Memory B cell (primary cell): ENCODE data around the gene SHOX.
"Not testable (repeated sequence)": the region's sequence is repeated elsewhere in the genome, so short reads cannot be mapped to it uniquely, and the experiment has no call there.

Experiments
- ATAC-seq: fragments of 150-1000 bp; cut with Tn5 transposase; 2 replicates; pipeline ENCODE4 v1.10.0; 2021; ENCODE audit warnings: low read depth, mild to moderate bottlenecking, moderate library complexity
- DNase-seq, 2 donors: peaks; one replicate each; pipeline ENCODE4 v3.0.0; 2022; ENCODE audit warnings: low spot score in 2 of 2
- H3K27ac Mint-ChIP-seq: one replicate; pipeline ENCODE4 v1.8.0; 2022; ENCODE audit warnings: mild to moderate bottlenecking, moderate library complexity, mixed read lengths
- H3K27me3 Mint-ChIP-seq: one replicate; pipeline ENCODE4 v1.8.0; 2022; ENCODE audit warnings: mixed read lengths
- H3K36me3 Mint-ChIP-seq: one replicate; pipeline ENCODE4 v1.8.0; 2022; ENCODE audit warnings: mild to moderate bottlenecking, mixed read lengths
- H3K4me1 Mint-ChIP-seq: one replicate; pipeline ENCODE4 v1.8.0; 2022; ENCODE audit warnings: mixed read lengths
- H3K4me3 Mint-ChIP-seq: one replicate; pipeline ENCODE4 v1.8.0; 2022; ENCODE audit warnings: mild to moderate bottlenecking, moderate library complexity, mixed read lengths
- H3K9me3 Mint-ChIP-seq: one replicate; pipeline ENCODE4 v1.8.0; 2022; ENCODE audit warnings: mixed read lengths

The SHOX gene

DNA sequence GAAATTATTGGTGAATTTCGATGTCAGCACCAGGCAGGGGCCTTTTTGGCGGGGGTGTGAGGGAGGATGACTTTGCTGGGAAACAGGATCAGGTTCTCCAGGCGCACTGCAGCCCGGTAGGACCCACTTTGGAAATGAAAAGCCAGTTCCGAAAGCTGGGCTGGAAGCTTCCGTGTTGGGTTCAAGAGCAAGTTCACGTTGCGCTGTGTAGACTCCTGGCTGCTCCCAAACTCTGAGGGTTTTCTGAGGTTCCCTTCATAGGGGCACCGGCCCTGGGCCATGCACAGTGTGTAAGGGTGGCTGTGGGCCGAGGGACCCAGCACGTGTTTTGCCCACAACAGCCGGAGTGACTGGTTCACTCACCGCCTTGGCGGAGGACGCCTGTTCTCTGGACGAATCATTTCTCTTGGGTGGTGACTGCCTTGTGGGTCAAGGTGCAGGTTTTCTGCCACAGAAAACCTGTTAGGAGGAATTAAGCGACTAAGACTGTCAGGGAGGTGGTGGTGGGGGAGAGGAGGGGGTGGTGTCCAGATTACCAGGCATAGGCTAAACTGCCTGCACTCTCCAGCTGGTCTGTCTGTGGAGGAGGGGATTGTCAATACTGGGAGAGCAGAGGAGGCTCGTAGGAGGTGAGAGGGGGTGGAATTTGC is 8.0 kb downstream of the SHOX start:
- Mint-ChIP-seq H3K27me3 (peaks cover 23% of the 10 kb centered on the region), H3K9me3 (no peaks in the 10 kb centered on the region), H3K36me3 (no peaks in the 10 kb centered on the region), H3K27ac (no peak overlapping the region), H3K4me3 (no peak overlapping the region), H3K4me1 (peaks cover 6% of the 10 kb centered on the region)
- DNase-seq (no peak), ATAC-seq (no peak)

DNA sequence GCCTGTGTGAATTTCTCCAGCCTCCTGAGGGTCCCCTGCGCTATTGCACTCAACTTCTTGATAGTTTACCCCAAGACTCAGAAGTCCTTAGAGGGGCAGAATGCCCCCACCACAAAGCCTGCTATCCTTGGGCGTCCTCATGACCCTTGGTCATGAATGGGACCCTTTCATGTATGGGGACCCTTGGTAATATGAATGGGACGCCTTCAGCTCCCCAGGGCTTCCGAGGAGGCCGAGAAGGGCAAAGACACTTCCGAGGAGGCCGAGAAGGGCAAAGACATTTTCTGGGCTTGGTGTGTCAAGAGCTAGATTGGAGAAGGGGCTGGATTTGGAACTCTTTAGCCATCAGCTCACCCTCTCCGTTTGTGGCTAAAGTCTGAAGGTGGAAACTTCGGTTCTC is 8.6 kb downstream of the SHOX start:
- no peak for ATAC-seq

DNA sequence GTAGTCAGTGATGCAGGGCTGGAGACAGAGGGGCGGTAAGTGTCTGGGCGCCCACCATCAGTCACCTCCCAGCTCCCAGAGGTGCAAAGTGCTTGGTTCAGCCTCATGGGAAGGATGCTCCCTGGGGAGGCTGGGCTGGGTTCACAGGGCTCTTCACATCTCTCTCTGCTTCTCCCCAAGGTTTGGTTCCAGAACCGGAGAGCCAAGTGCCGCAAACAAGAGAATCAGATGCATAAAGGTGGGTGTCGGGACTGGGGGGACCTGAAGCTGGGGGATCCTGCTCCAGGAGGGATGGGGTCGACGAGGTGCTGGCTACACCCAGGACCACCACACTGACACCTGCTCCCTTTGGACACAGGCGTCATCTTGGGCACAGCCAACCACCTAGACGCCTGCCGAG is 10.1 kb downstream of the SHOX start:
- ATAC-seq: no peak
- H3K9me3 Mint-ChIP-seq: no peaks in the 10 kb centered on the region
- peaks cover 21% of the 10 kb centered on the region for H3K27me3 Mint-ChIP-seq
- no peak for DNase-seq
- no peak overlapping the region for H3K27ac Mint-ChIP-seq
- no peaks in the 10 kb centered on the region for H3K36me3 Mint-ChIP-seq
- H3K4me1 Mint-ChIP-seq: peaks cover 6% of the 10 kb centered on the region
- no peak overlapping the region for H3K4me3 Mint-ChIP-seq

More for the DNA sequence above, 8.6 kb downstream of the SHOX start:
- peaks cover 6% of the 10 kb centered on the region for H3K4me1 Mint-ChIP-seq
- no peak for DNase-seq
- no peaks in the 10 kb centered on the region for H3K36me3 Mint-ChIP-seq
- H3K9me3 Mint-ChIP-seq: no peaks in the 10 kb centered on the region
- H3K27me3 Mint-ChIP-seq: peaks cover 23% of the 10 kb centered on the region
- no peak overlapping the region for H3K27ac Mint-ChIP-seq
- no peak overlapping the region for H3K4me3 Mint-ChIP-seq

DNA sequence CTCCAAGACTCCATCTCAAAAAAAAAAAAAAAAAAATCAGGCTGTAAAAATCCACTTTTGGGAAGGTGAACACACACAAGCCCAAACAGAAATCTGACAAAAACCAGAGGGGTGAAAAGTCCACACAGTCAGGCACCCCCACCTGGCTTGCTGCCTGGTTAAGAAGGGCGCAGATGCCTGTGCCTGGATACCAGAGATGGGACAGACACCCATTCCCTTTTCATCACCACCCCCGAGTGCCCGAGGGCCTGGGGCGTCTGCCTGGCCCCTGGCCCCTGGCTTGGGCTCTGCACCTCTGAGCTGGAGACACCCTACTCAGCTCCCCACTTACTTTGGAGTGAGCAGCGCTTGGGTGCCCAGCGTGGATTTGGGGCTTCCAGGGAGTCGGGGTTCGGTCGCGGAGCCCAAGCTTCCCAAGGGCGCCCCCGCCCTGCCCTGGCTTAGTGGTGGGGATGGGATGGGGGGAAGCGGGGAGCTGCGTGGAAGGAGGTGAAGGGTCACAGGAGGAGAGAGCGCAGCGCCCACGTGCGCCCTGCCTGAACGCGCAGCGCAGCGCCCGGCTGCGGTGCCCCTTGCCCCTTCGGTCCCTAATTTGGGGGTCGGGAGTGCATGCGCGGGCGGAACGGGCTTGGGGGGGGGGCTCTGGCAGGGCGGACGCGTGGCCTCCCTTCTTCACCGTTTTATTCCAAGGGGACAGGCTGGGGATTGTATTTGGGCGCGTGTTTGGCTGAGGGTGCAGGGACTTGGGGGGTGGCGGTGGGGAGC is 11.3 kb downstream of the SHOX start:
- Mint-ChIP-seq H3K36me3 (no peaks in the 10 kb centered on the region), H3K9me3 (no peaks in the 10 kb centered on the region), H3K4me3 (no peak overlapping the region), H3K27me3 (peaks cover 21% of the 10 kb centered on the region), H3K27ac (no peak overlapping the region), H3K4me1 (peaks cover 6% of the 10 kb centered on the region)
- ATAC-seq: no peak
- DNase-seq: no peak

DNA sequence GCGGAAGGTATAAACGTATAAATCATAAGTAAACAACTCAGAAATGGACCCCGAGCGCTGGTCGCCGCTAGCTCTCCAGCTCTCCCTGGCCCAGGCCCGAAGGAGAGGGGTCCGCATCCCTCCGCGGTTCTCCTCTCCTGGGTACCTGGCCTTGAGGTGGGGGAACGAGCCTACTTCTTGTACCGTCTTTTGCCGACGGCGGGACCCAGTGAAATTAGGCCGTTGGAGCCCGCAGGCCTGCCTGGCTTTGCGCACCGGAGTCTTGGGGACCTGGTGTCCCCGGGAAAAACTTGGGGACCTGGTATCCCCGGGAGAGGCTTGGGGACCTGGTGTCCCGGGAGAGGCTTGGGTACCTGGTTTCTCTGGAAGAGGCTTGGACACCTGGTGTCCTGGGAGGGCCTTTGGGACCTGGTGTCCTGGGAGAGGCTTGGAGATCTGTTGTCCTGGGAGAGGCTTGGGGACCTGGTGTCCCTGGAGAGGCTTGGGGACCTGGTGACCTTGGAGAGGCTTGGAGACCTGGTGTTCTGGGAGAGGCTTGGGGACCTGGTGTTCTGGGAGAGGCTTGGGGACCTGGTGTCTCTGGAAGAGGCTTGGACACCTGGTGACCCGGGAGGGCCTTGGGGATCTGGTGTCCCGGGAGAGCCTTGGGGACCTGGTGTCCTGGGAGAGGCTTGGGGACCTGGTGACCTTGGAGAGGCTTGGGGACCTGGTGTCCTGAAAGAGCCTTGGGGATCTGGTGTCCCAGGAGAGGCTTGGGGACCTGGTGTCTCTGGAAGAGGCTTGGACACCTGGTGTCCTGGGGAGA is 12.0 kb downstream of the SHOX start:
- Mint-ChIP-seq H3K27ac (no peak overlapping the region), H3K4me3 (no peak overlapping the region), H3K9me3 (no peaks in the 10 kb centered on the region), H3K4me1 (peaks cover 2% of the 10 kb centered on the region), H3K36me3 (no peaks in the 10 kb centered on the region), H3K27me3 (peaks cover 19% of the 10 kb centered on the region)
- ATAC-seq (no peak), DNase-seq (no peak)

DNA sequence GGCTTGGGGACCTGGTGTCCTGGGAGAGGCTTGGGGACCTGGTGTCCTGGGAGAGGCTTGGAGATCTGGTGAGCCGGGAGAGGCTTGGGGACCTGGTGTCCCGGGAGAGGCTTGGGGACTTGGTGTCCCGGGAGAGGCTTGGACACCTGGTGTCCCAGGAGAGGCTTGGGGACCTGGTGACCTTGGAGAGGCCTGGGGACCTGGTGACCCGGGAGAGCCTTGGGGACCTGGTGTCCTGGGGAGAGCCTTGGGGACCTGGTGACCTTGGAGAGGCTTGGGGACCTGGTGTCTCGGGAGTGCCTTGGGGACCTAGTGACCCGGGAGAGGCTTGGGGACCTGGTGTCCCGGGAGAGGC is 12.6 kb downstream of the SHOX start:
- H3K36me3 Mint-ChIP-seq: no peaks in the 10 kb centered on the region
- ATAC-seq (no peak), DNase-seq (no peak)
- peaks cover 14% of the 10 kb centered on the region for H3K27me3 Mint-ChIP-seq
- no peak overlapping the region for H3K4me3 Mint-ChIP-seq
- H3K9me3 Mint-ChIP-seq: no peaks in the 10 kb centered on the region
- H3K27ac Mint-ChIP-seq: no peak overlapping the region
- no peaks in the 10 kb centered on the region for H3K4me1 Mint-ChIP-seq

DNA sequence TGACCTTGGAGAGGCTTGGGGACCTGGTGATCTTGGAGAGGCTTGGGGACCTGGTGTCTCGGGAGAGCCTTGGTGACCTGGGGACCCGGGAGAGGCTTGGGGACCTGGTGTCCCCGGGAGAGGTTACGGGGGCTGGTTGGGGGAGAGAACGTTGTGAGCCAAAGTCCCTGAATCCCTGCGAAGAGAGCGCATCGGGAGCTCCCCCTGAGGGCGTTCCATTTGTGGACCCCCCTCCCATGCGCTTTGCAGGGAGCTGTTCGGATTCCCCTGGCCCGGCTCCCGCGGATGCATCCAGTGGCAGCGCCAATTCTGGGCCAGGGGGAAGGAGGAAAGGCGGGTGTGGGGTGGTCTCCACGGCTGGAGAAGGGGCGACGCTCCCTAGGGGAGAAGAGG is 13.3 kb downstream of the SHOX start:
- DNase-seq: no peak
- Mint-ChIP-seq H3K9me3 (no peaks in the 10 kb centered on the region), H3K27ac (no peak overlapping the region), H3K27me3 (peaks cover 11% of the 10 kb centered on the region), H3K4me3 (no peak overlapping the region), H3K36me3 (no peaks in the 10 kb centered on the region), H3K4me1 (no peaks in the 10 kb centered on the region)
- no peak for ATAC-seq

DNA sequence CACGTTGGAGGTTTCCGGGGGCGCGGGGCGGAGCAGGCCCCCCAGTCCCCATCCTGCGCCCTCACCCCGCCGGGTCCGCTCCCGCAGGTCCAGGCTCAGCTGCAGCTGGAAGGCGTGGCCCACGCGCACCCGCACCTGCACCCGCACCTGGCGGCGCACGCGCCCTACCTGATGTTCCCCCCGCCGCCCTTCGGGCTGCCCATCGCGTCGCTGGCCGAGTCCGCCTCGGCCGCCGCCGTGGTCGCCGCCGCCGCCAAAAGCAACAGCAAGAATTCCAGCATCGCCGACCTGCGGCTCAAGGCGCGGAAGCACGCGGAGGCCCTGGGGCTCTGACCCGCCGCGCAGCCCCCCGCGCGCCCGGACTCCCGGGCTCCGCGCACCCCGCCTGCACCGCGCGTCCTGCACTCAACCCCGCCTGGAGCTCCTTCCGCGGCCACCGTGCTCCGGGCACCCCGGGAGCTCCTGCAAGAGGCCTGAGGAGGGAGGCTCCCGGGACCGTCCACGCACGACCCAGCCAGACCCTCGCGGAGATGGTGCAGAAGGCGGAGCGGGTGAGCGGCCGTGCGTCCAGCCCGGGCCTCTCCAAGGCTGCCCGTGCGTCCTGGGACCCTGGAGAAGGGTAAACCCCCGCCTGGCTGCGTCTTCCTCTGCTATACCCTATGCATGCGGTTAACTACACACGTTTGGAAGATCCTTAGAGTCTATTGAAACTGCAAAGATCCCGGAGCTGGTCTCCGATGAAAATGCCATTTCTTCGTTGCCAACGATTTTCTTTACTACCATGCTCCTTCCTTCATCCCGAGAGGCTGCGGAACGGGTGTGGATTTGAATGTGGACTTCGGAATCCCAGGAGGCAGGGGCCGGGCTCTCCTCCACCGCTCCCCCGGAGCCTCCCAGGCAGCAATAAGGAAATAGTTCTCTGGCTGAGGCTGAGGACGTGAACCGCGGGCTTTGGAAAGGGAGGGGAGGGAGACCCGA is 14.0 kb downstream of the SHOX start:
- DNase-seq: no peak
- Mint-ChIP-seq H3K9me3 (no peaks in the 10 kb centered on the region), H3K27ac (no peak overlapping the region), H3K36me3 (no peaks in the 10 kb centered on the region), H3K4me1 (no peaks in the 10 kb centered on the region), H3K4me3 (no peak overlapping the region), H3K27me3 (peaks cover 9% of the 10 kb centered on the region)
- ATAC-seq: no peak

DNA sequence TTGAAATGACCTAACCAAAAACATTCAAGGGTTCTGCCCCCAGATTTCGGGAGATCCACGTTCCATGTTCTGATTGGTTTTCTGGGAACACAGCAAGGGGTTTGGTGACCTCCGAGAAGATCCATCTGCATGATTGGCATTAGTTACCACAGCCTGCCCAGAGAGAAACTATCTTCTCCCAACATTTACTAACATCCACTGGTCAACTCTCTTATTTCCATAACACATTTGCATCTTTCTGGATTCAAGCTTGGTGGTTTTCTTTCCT is 15.6 kb downstream of the SHOX start:
- H3K27ac Mint-ChIP-seq: no peak overlapping the region
- no peaks in the 10 kb centered on the region for H3K36me3 Mint-ChIP-seq
- ATAC-seq (no peak), DNase-seq (no peak)
- H3K4me3 Mint-ChIP-seq: no peak overlapping the region
- no peaks in the 10 kb centered on the region for H3K4me1 Mint-ChIP-seq
- no peaks in the 10 kb centered on the region for H3K9me3 Mint-ChIP-seq
- peaks cover 2% of the 10 kb centered on the region for H3K27me3 Mint-ChIP-seq

DNA sequence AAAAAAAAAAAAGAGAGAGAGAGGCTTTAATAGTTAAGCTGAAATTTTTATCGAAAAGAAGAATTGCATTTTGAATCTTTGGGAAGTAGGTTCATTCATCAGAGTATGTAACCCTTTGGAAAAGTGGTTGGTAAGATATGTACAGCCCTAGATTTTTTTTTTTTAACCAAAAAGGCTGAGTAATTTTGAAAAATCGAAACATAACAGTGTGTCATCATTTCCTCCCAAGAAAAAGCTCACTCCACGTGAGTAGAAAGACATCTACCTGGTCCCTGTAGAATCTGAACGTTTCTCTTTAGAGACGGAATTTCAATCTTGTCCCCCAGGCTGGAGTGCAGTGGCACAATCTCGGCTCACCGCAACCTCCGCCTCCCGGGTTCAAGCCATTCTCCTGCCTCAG is 16.2 kb downstream of the SHOX start:
- DNase-seq (no peak), ATAC-seq (no peak)
- H3K27me3 Mint-ChIP-seq: peaks cover 2% of the 10 kb centered on the region
- H3K27ac Mint-ChIP-seq: no peak overlapping the region
- H3K4me1 Mint-ChIP-seq: no peaks in the 10 kb centered on the region
- no peaks in the 10 kb centered on the region for H3K9me3 Mint-ChIP-seq
- no peak overlapping the region for H3K4me3 Mint-ChIP-seq
- no peaks in the 10 kb centered on the region for H3K36me3 Mint-ChIP-seq

DNA sequence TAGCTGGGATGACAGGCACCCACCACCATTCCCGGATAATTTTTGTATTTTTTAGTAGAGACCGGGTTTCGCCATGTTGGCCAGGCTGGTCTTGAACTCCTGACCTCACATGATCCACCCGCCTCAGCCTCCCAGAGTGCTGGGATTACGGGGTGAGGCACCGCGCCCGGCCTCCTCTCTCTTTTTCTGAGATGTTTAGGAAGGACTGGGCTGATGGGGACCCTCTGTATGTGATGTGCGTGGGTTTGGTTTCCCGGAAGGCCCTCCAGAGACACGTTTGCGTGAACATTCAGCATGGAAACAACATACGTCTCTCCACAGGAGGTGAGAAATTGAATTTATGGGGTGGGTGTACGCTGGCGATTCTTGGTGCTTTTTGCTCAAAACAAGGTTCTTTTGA is 18.6 kb downstream of the SHOX start:
- ATAC-seq: no peak
- Mint-ChIP-seq H3K36me3 (no peaks in the 10 kb centered on the region), H3K27me3 (no peaks in the 10 kb centered on the region), H3K4me1 (no peaks in the 10 kb centered on the region), H3K4me3 (no peak overlapping the region), H3K27ac (no peak overlapping the region), H3K9me3 (no peaks in the 10 kb centered on the region)
- DNase-seq: no peak

DNA sequence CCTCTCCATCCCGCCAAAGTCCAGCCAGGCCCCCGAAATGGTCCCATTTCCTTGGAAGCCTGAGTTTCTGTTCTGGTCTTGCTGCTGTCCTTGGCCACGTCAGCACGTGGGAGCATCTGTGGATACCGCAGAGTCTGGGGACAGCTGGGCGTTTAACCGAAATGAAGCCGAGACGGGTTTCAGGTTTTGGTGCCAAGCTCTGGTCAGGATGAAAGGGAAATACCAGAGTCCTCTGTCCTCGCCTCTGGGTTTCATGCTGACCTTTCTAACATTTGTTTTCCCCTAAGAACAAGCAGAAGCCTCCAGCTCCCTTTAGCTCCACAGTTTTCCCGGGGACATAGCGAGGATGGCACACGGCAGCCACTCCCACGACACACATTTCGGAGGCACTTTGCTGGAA is 19.7 kb downstream of the SHOX start:
- ATAC-seq: no peak

DNA sequence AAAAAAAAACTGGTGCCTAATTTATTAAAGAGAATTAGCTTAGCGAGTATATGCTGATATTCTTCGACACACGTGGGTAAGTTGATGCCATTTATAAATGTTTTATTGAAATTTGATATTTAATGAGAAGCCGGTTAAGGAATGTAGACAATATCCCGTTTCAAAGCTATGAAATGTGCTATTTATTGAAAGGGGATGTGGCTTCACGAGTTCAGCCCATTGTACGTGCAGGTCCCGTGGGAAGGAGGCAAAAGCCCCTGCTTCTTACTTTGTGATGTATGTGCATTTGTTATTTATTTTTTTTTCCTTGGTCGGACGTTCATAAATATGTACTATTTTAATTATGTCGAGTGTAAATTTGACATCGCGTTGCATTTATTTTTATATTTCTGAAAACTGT is 20.2 kb downstream of the SHOX start:
- H3K27me3 Mint-ChIP-seq: no peaks in the 10 kb centered on the region

More for the DNA sequence above, 19.7 kb downstream of the SHOX start:
- Mint-ChIP-seq H3K36me3 (no peaks in the 10 kb centered on the region), H3K27ac (no peak overlapping the region), H3K4me3 (no peak overlapping the region), H3K4me1 (no peaks in the 10 kb centered on the region), H3K9me3 (no peaks in the 10 kb centered on the region), H3K27me3 (no peaks in the 10 kb centered on the region)
- DNase-seq: no peak

DNA sequence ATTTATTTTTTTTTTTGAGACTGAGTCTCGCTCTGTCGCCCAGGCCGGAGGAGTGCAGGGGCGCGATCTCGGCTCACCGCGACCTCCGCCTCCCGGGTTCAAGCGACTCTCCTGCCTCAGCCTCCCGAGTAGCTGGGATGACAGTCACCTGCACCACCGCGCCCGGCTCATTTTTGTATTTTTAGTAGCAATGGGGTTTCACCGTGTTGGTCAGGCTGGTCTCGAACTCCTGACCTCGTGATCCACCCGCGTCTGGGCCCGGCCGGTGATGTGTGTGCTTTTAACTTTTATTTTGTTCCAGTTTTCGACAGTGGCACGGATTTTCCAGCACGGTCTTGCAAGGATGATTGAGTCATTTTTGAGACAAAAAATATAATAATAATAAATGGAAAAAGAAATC is 21.3 kb downstream of the SHOX start:
- H3K4me3 Mint-ChIP-seq, DNase-seq, H3K27me3 Mint-ChIP-seq, H3K27ac Mint-ChIP-seq, H3K36me3 Mint-ChIP-seq, H3K4me1 Mint-ChIP-seq, ATAC-seq, H3K9me3 Mint-ChIP-seq: not testable (repeated sequence)

More for the DNA sequence above, 20.2 kb downstream of the SHOX start:
- Mint-ChIP-seq H3K36me3 (no peaks in the 10 kb centered on the region), H3K27ac (no peak overlapping the region), H3K9me3 (no peaks in the 10 kb centered on the region), H3K4me1 (no peaks in the 10 kb centered on the region), H3K4me3 (no peak overlapping the region)
- no peak for ATAC-seq
- DNase-seq: no peak
